H1 (cell line): ENCODE data around the gene KNCN. TPM values are rescaled to one million over a fixed set of nuclear protein-coding genes. Genes with fewer than 3 reads are reported as not detected.

Experiments used
- ATF2 ChIP-seq: IDR thresholded peaks from 2 replicates; pipeline ENCODE4 v1.6.1; 2012; ENCODE audit warnings: low read length, inconsistent platforms
- TAF1 ChIP-seq: IDR thresholded peaks from 2 replicates; pipeline ENCODE4 v1.6.1; 2011; ENCODE audit warnings: mild to moderate bottlenecking, low read depth, low read length
- TBP ChIP-seq: IDR thresholded peaks from 2 replicates; pipeline ENCODE4 v1.6.1; 2011; ENCODE audit warnings: low read depth, low read length, improper control_type of control experiment
- TEAD4 ChIP-seq: IDR thresholded peaks from 2 replicates; pipeline ENCODE4 v1.6.1; 2012; ENCODE audit warnings: low read depth, low read length, inconsistent platforms, mixed read lengths
- polyA plus RNA-seq, 7 experiments: library from polyadenylated mRNA; depleted of rRNA in 3 of 7; stranded (reverse) in 5 of 7; unstranded in 2 of 7; fragments of >200 nt in 5 of 7; fragments of 200-250 nt in 2 of 7; gene quantifications; 1 replicate in 5 of 7; 2 replicates in 1 of 7; 4 replicates in 1 of 7; pipeline versions ENCODE4 v1.2.1 to v1.2.3, GENCODE V29; 2011 to 2013; ENCODE audit warnings: missing spikeins in 2 of 7, mixed read lengths in 2 of 7
- total RNA-seq: library from RNA; stranded (reverse); fragmentation: NEBNext Ultra II Directional; extraction: Animal tissue kit (Norgen Biotek cat#: 25700); gene quantifications from 2 replicates; pipeline ENCODE4 v1.2.1, GENCODE V29; 2021

KNCN gene
- total and polyA plus RNA-seq, 2 of the 8 experiments (the other 6 are each of a cell fraction or from before 2014, with no cell fraction given) = not detected

- no peak for TF ChIP-seq TAF1
- TF ChIP-seq TEAD4 = peak; percentile 56; the same call in 1 of the 2 replicates
- no peak for TF ChIP-seq ATF2
- TF ChIP-seq TBP = peak; percentile 29; the same call in 1 of the 2 replicates
Measured at GRCh38 chr1:46526691-46527291, 24.7 kb downstream of the KNCN start (continued).
